HG03342 (cell line): ENCODE data around the gene KIAA0825.

Experiments
- ATAC-seq: cut with Tn5 transposase; IDR thresholded peaks from one replicate; pipeline ENCODE4 v1.9.1; 2021; ENCODE audit warnings: mild to moderate bottlenecking, moderate library complexity; ENCODE audit not compliant: unreplicated experiment

Gene KIAA0825

DNA sequence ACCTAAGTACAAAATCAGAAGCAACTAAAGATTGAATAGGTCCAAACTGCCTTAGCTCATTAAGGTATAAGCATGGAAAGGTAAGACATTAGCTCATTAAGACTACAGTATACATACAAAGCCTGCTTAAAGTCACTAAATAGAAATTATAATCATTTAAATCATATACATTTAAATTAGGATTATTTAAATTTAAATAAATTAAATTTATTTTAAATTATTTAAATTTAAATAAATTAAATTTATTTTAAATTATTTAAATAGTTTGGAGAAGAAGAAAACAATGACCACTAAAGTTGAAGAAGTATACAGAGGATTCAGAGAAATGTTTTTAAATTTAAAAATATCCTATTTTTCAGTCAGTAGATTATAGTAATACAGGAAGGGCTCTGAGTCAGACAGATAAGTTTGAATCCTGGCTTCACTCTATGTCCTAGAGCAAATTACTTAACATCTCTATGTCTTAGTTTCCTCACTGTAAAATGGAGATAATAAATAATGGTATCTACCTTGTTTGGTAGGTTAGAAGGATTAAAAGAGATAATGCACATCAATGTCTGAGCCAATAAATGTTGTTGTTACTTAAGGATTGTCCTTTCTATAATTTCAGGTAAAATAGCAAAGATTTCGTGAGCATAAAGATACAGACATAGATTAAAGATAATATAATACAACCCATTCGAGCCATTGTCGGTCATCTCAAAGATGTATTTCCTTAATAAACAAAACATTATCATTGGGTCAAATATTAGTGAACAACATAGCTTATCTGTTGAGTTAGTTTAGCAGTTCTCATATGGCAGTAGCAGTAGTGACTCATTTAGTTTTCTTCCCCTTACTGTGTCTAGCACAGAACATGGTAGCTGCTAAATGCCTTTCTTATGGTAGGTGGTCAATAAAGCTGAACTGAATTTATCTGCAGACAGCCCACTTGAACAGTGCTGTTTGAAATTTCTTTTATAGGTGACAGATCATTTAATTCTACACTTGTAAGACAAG, 100.6 kb downstream of the KIAA0825 start:
- no peak for ATAC-seq

DNA sequence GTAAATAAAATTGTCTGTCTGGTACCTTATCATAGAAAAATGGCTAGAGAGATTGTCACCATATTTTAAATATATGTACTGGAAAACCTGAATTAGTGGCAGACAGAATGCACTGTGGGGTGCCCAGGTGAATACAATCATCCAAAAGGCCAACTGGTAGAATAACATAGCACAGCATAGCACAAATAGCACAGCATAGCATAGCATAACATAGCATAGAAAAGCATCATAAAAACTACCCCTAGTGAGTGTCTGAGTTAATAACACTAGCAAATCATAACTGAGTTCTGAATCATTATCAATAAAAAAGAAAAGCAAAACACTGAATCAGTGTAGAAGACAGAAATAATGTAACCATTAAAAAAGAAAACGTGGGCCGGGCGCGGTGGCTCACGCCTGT, 102.3 kb downstream of the KIAA0825 start:
- no peak for ATAC-seq

DNA sequence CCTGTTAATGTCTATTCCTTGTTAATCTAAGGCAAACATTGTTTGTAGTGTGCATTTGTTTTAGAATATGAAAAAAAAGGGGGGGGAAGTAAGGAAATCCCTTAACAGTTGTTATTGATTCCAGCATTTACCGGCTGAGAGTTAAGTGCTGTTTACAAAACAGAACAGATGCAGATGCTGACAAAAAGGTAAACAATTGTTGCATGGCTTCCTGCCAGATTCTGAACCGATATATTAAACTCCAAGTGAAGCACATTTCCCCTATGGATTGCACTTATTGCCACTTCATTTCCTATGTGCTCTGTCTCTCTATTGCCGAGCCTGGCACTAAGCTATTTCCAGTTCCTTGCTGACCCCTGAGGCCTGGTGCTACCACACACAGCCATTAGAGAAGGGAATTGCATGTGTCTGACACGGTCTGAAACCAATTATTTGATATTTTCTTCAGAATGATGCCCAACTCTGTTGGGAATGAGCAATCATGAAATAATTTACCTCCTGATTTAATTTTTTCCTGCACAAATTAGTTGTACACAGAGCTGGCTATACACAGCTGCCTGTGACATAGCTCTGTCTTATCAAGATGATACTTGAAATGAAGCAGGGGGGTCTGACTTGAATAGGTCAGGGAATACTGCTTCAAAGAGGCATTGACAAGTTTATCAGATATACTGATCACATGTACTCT, 109.8 kb downstream of the KIAA0825 start:
- no peak for ATAC-seq

DNA sequence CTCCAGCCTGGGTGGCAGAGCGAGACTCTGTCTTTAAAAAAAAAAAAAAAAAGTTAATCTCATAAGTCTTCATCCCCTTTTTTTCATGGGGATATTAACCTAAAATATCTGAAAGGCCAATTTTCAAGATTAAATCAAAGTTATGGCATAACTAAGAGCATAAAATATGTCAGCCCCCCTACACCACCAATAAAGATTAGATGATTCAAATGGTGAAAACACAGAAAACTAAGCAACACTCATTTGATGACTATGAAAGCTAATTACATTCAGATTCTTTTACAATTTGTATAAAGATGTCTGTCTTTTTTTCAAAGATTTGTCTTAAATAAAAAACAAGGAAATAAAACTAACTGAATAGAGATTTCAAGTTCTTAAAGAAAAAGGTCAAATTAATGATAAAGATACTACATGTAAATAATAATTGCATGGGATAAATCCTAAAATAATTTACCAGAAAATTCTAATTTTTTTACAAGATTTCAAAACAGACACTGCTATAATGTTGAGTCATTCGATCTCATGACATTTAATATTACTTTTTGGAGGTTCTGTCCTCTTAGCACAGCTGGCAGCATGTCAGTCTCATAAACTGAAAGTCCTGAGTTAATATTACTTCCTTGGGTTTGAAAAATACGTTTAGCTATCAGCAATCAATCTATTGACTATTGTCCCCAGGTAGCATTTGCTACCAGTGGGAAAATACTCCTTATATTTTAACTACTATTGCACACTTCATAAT, 112.9 kb downstream of the KIAA0825 start:
- ATAC-seq: no peak

DNA sequence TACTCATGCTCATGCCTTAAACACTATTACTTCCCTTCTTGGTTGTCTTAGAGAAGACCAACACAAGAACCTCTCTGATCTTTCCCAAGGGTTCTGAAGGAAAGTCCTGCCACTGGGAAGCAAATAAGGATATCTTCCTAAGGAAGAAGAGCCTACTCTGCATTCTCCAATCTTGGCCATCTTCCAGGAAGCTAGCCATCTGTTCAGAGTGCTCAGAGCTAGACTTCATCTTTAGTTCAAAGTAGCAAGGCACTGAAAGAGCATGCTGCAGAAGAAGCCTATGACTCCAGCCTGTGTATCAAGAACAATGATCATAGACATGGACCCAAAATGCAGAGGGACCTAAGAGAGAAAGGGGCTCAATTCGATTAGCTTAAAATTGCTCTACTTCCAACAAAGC, 114.7 kb downstream of the KIAA0825 start:
- ATAC-seq: no peak

DNA sequence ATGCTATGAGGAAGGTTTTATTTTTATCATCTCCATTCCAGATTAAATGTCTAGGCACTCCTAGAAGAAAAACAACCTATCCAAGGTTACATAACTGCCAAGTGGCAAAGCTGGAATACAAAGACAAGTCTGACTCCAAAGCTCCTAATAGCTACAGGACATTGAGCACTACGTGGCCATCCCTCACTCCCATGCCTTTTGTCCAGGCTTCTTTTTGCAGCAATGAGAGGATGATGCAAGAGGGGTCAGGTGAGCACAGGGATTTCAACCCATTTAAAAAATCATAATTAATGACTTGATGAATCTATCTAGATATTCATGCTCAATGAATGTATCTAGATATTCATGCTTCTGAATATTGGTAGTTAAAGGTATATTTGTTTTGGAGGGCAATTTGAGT, 117.0 kb downstream of the KIAA0825 start:
- ATAC-seq: no peak

DNA sequence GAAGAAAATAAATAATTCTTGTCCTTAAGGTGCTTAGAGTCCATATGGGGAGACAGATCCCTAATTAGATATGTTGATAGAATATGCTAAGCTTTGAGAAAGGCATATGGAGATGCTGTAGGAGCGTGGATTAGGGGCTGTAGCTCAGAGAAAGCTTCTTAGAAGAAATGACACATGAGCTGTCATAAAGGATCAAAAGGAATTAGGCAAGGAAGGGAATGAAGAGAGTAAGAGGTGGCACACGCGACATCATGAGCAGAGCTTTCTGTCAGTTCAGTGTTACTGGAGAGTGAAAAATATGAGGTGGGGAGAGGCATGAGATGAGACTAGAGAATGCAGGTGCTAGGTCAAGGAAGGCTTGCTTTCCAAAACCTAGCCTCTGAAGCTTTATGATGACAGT, 118.6 kb downstream of the KIAA0825 start:
- ATAC-seq: no peak

DNA sequence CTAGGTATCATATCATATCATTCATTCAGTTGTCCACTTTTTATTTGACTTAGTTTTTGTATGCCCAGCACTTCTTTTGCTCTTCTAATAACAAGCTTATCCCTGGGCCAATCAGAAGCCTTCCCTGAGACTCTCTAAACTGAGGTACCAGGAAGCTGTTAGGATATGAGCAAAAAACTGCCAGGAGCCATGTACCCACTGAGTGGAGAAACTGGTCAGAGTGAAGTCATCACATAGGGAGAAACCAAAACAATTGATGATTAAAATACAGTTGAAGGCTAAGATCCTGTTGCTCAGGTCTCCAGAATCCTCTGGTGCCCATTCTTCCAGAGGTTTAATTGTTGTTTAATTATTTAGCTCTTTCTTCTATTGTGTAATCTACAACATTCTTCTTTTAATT, 120.2 kb downstream of the KIAA0825 start:
- ATAC-seq: no peak

DNA sequence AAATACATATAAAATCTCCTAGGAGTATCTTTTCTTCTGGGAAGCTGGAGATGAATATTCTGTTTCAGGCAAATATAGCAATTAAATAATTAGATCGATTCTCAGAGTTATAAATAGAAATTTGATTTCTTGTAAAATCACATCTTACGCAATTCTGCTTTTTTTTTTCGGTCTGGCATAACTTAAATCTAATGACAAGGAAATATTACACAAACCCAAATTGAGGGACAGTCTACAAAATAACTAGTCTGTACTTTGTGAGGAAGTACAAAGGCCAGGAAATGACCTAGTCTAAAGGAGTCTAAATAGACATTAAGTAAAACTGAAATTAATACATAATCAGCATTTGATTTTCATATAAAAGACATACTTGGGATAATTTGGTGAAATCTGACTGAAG, 133.3 kb downstream of the KIAA0825 start:
- no peak for ATAC-seq

DNA sequence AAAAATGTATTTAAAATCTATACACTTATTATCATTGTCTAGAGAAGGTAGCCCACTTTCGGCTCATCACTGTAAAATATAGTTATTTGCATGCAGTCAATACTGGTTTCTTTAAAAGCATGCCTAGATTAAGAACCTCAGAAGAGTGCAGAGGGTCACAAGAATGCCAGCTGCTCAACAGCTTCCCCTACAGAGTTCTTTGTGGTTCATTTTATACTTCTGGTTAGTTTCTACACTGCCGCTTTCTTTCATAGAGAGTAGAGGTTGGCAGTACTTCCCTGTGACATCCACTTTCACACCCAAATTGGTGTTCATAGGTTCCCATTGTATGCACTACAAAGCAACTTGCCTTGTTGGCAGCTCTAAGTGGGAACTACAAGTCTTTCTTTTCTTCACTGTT, 137.3 kb downstream of the KIAA0825 start:
- no peak for ATAC-seq

DNA sequence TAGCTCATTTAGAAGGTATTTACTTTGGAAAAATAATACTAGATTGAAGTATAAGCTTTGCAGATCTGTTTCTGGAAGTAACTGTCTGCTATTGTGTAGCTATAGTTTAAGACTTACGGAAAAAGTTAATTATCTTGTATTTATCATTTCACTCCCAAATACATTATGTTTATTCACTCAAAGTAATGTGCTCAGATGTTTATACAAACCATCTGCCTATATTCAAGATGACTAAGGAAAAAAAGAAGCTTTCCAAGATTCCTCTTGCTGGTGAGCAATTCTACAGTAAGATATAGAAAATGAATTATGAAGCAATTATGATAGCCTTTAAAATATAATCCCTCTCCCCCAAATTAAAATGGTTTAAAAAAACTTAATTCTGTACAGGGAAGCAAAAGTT, 137.9 kb downstream of the KIAA0825 start:
- no peak for ATAC-seq

DNA sequence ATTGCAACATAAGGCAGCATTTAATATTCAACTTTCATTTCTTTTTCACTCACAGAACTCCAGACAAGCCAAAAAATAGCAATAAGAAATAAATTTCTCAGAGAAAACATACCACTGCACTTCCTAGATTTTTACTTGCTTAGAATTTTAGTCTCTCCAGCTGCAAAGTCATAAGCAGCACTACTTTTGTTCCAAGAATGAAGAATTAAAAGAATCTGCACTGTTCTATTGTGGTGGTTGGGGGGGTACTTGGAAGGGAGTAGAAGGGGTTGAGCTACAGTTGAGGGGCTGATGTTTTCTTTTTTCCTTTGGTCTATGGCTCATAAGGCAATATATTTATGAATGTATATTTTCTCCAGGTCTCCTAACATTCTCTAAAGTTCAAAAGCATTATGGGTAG, 144.5 kb downstream of the KIAA0825 start:
- no peak for ATAC-seq

DNA sequence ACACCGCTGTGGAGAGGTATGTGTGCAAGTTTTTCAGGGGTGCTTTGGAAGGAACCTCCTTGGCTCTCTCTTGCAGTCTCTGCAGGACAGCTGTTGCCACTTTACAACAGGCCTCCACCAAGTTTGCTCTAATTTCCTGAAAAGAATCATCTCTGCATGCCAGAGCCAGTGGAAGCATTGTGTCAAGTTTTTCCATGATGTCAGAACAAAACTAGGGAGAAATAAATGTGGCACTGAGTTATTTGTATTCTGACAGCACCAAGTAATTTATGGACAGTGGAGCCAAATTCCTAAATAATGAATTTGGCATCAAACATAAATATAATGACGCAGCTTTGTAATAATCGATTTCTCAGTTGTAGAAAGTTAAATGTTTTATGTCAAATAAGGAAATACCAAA, 146.9 kb downstream of the KIAA0825 start:
- no peak for ATAC-seq

DNA sequence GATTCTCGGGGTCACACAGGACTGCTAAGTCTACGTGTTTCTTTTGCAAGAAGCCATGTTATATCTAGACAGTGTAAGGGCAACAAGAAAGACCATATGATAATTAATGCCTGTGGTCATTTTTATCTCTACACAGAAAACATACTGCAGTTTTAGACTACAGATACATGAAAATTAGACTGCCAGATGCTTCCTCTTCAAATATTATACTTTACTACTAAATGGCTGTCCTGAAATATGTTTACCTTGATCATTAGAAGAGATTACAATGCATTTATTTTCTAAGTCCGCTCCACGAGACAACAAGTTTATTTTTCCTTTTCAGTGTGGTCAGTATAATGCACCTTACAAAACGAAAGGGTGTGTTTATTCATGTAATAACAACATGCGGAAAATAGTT, 147.6 kb downstream of the KIAA0825 start:
- ATAC-seq: no peak

DNA sequence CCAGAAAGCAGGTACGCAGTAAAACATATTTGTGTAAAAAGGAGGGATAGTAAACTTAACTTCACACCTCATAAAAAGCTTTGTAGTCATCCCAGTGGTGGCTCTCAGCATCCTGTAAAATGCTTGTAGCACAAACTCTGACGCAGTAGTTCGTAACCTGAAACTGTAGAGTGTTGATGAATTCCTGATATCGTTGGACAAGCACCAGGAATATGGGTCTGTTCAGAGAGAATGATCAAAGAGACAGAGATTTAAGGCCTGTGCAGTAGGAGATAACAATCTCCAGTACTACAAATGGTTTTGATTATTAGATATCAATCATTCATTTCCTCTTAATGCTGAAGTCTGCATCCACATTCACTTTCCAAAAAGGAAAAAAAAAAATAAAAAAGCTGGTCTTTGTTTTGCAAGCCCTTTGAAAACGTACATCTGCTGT, 148.5 kb downstream of the KIAA0825 start:
- no peak for ATAC-seq

DNA sequence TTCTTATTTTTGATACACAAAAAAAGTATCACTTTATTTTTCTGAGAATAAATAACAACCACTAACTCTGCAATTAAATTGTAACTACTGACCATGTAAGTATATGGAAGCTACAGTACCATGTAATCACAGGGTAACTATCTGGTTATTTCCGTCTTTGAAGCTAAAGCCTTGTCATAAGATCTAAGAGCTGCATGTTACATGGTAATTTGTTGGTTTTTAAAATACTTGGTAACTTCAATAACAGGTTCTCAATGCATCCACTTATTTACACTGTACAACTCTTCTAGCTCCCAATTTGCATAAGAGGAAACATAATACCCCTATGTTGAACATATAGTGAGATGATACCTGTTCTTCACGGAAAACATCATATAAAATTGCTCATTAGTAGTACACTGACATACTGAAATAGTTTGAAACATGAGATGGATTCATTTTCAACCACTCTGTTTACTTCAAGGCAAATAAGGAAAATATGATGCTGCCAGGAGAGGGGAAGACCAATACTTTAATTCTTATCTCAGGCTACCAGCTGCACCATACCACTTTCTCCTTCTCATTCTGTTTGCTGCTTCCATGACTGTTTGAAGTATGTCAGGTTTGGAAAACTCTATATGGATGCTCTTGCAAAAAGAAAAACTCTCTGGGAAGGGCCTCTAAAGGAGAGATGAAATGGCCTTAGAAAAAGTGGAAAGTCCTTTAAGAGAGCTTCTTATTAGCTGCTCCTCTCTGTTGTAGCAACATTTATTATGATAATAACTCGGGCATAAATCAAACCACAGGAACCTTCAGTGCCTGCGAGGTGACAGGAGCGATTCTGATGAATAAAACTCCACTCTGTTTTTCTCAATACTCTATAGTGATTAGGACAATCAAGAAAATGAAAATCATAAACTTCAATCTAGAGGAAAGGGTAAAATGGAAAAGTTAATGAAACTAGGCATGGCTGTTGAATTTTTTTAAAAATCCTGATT, 150.2 kb downstream of the KIAA0825 start:
- ATAC-seq: no peak

DNA sequence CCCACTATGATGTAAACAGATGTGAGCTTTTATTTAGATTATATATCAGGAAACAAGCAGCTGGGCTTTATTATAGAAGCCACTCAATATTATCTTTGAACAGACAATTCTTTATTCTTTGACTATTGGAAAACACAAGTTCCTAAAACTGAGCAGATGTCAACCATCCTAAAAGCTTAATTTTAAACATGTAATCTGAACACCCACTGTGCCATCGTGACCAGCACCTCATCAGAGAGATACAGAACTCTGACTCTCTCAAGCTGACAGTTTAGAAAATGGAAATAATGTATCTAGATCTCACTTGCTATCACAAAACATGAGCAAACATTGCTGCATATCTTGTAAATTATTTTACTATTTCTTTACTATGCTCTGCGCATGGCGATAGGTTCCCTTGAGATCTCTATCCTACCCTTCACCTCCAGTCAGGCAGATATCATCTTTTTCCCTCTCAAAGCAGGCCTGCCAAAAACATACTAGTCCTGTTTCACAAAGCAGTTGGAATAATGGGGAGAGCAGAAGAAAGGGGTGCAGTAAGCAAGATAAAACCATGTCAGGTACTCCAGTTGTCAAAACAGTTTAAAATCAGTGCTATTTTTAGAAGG, 151.0 kb downstream of the KIAA0825 start:
- no peak for ATAC-seq

DNA sequence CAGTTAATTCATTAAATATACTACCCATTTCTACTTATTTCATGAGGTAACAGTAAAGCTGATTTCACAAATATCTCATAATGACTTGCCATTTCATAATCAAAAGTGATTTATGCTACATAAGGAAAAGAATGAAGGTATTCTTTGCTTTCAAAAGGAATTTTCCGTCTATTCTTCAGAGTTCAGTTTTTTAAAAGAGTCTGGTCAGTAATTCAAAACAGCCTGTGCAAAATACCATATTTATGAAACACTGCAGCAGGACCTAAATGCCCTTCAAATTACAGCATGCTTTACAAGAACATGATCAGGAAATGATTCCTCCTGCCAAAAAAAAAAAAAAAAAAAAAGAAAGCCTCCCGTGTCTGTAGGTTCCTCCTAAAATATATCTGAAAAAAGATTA, 154.7 kb downstream of the KIAA0825 start:
- no peak for ATAC-seq

DNA sequence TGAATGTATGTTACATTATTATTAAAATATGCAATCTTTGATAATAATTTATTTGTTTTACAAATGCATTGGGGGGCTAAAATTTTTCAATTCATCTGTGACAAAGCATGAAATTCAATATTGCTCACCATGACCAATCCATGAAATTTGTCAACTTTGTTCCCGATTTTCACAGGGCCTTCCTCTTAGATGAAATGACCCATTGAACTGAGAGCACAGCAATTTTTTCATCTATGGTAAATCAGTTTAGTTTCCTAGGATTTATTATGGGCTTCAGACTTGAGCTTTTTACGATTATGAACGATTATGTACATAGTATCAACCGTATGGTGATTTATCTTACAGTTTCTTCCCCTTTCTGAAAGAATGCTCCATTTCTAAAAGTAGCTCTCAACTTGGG, 157.3 kb downstream of the KIAA0825 start:
- no peak for ATAC-seq

DNA sequence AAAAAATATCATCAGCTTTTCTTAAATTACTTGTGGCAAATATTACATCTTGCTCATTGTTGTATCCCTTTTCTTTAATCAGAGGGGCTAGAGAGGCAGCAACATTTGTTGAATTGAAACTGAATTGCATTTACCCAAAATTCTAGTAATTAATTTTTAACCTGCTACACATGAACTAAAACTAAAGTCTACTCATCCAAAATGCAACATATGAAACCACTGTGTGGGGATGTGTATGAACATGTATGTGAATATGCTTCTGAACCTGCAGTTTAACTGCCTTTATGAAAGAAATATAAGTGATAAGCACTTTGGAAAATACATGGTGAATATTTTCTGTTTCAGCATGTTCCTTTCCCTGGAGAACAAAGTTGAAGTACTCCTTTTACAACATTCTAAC, 158.5 kb downstream of the KIAA0825 start:
- no peak for ATAC-seq
